ENCODE measurements around the gene IFI30. TPM values are rescaled to one million over a fixed set of nuclear protein-coding genes. Genes with fewer than 3 reads are reported as not detected.

IFI30 gene
- total RNA-seq, 1 experiment from 2014 or later, result 23.6 TPM

DNA sequence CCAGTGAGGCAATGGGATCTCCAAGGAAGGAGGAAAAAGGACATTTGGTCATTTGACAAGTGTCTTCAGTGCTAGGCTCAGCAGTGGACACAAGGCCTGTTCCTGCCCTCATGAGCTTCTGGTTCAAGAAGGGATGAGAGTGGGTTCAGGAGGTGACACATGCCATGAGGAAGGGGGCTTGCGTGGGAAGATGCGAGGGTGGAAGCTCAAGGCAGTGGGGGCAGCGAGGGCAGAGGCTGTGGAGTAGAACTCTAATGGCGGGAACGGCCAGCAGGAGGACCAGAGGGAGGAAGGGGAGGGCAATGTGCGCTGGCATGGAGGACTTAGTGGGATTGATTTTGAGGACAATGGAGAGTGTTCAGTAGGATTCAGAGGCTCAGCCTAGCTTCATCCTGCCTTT, 17.3 kb upstream of the IFI30 start:
- no peak for DNase-seq
- Mint-ChIP-seq H3K4me1 (peaks cover 15 to 34% of the 10 kb centered on the region in 2 experiments), H3K27me3 (ENCODE audit: low read depth) (no peaks in the 10 kb centered on the region), H3K36me3 (ENCODE audit: insufficient read depth in 1 of 3, low read depth in 3 of 3) (peaks cover 7 to 13% (median 13%) of the 10 kb centered on the region in 3 experiments; a peak in 5 of 7 replicates), H3K4me3 (peak overlapping the region in 1 of 2 experiments; percentile 64; a peak in 3 of 5 replicates), H3K9me3 (no peaks in the 10 kb centered on the region), H3K27ac (peak overlapping the region in 1 of 3 experiments; percentile 39; a peak in 3 of 7 replicates)
- Histone ChIP-seq H3T11ph (ENCODE audit: low read length) (no peak overlapping the region), H3K27me3 (ENCODE audit: insufficient read depth, low read length) (no peaks in the 10 kb centered on the region), H3K23ac (ENCODE audit: insufficient read length, low read depth, low read length) (no peak overlapping the region), H3K56ac (ENCODE audit: insufficient read length, low read depth, low read length) (no peak overlapping the region), H3K4me2 (ENCODE audit: insufficient read depth, insufficient read length, low read length) (no peak overlapping the region), H3K23me2 (ENCODE audit: insufficient read length, low read depth, low read length, poor library complexity, severe bottlenecking) (peaks cover 8% of the 10 kb centered on the region), H3K79me2 (ENCODE audit: insufficient read depth, low read length) (no peaks in the 10 kb centered on the region), H3K14ac (ENCODE audit: insufficient read depth, low read length) (no peak overlapping the region), H3K18ac (ENCODE audit: insufficient read length, low read depth, low read length) (no peak overlapping the region), H2BK15ac (ENCODE audit: low read depth, low read length) (no peak overlapping the region), H2BK120ac (ENCODE audit: low read depth, low read length, poor library complexity, severe bottlenecking) (no peak overlapping the region), H3K27ac (ENCODE audit: insufficient read length, low read depth, low read length) (no peak overlapping the region), H4K91ac (ENCODE audit: insufficient read length, low read depth, low read length) (no peak overlapping the region), H4K5ac (ENCODE audit: insufficient read length, low read depth, low read length) (no peak overlapping the region), H2BK5ac (ENCODE audit: insufficient read length, low read length) (no peak overlapping the region), H3K4me1 (ENCODE audit: insufficient read depth, low read length) (no peaks in the 10 kb centered on the region), H2BK20ac (ENCODE audit: low read depth, low read length, poor library complexity, severe bottlenecking) (no peak overlapping the region), H3K9ac (ENCODE audit: extremely low read depth, insufficient read length, low read length) (no peak overlapping the region), H3K79me1 (ENCODE audit: insufficient read depth, low read depth, low read length, poor library complexity, severe bottlenecking) (no peaks in the 10 kb centered on the region), H2AFZ (ENCODE audit: low read length) (no peak overlapping the region), H4K20me1 (ENCODE audit: control insufficient read depth, insufficient read depth, insufficient read length) (peaks cover 4% of the 10 kb centered on the region), H3K9me3 (ENCODE audit: control insufficient read depth, low read depth, low read length) (no peaks in the 10 kb centered on the region), H3K4ac (ENCODE audit: low read depth, low read length) (no peak overlapping the region), H2BK12ac (ENCODE audit: insufficient read length, low read depth, low read length) (no peak overlapping the region), H4K8ac (replicated peaks; ENCODE audit: insufficient read length, low read depth, low read length) (no peak overlapping the region), H2AK5ac (ENCODE audit: insufficient read length, low read length) (no peak overlapping the region)
- no CpG with 5 or more reads among the region's 6 CpGs for WGBS (ENCODE audit: extremely low coverage, insufficient read length, low lambda C conversion rate)
- TF ChIP-seq, protein P1, sequence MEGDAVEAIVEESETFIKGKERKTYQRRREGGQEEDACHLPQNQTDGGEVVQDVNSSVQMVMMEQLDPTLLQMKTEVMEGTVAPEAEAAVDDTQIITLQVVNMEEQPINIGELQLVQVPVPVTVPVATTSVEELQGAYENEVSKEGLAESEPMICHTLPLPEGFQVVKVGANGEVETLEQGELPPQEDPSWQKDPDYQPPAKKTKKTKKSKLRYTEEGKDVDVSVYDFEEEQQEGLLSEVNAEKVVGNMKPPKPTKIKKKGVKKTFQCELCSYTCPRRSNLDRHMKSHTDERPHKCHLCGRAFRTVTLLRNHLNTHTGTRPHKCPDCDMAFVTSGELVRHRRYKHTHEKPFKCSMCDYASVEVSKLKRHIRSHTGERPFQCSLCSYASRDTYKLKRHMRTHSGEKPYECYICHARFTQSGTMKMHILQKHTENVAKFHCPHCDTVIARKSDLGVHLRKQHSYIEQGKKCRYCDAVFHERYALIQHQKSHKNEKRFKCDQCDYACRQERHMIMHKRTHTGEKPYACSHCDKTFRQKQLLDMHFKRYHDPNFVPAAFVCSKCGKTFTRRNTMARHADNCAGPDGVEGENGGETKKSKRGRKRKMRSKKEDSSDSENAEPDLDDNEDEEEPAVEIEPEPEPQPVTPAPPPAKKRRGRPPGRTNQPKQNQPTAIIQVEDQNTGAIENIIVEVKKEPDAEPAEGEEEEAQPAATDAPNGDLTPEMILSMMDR (conservative IDR thresholded peaks at IDR 0.05), result no peak
